DOHH2 (cell line): ENCODE results near the gene PAEP.
"Not testable (repeated sequence)": the region's sequence is repeated elsewhere in the genome, so short reads cannot be mapped to it uniquely, and the experiment has no call there.

Experiments used
- H3F3A ChIP-seq: fragments of 200-600 bp; sonication (generic), shearing (Covaris generic); 2 replicates; pipeline ENCODE4 v1.6.0; 2016; ENCODE audit warnings: antibody characterized with exemption, mild to moderate bottlenecking; ENCODE audit not compliant: control insufficient read depth, insufficient read depth
- H3K27ac ChIP-seq: fragments of 200-600 bp; sonication (generic); 2 replicates; pipeline ENCODE4 v1.5.1; 2014; ENCODE audit warnings: low read depth, mild to moderate bottlenecking, low read length, moderate library complexity
- H3K27me3 ChIP-seq: fragments of 200-600 bp; sonication (generic); 2 replicates; pipeline ENCODE4 v1.6.1; 2014; ENCODE audit warnings: mild to moderate bottlenecking, low read length, mixed read lengths; ENCODE audit not compliant: control insufficient read depth
- H3K36me3 ChIP-seq: fragments of 200-600 bp; sonication (generic); 2 replicates; pipeline ENCODE4 v1.6.1; 2014; ENCODE audit warnings: mild to moderate bottlenecking, low read length, moderate library complexity, mixed read lengths; ENCODE audit not compliant: control insufficient read depth
- H3K4me1 ChIP-seq: fragments of 200-600 bp; sonication (generic); 2 replicates; pipeline ENCODE4 v1.6.1; 2014; ENCODE audit warnings: mild to moderate bottlenecking, low read length, mixed read lengths; ENCODE audit not compliant: control insufficient read depth
- H3K4me2 ChIP-seq: fragments of 200-600 bp; sonication (generic); 2 replicates; pipeline ENCODE4 v1.6.0; 2014; ENCODE audit warnings: mild to moderate bottlenecking, low read length, moderate library complexity
- H3K4me3 ChIP-seq: fragments of 200-600 bp; sonication (generic); 2 replicates; pipeline ENCODE4 v1.5.1; 2014; ENCODE audit warnings: mild to moderate bottlenecking, low read length, mixed read lengths
- H3K79me2 ChIP-seq: fragments of 200-600 bp; sonication (generic); 2 replicates; pipeline ENCODE4 v1.6.1; 2014; ENCODE audit warnings: mild to moderate bottlenecking, low read length, mixed read lengths; ENCODE audit not compliant: control insufficient read depth
- H3K9me2 ChIP-seq: fragments of 200-600 bp; sonication (generic); replicated peaks from 2 replicates; pipeline ENCODE4 v1.6.1; 2014; ENCODE audit warnings: mild to moderate bottlenecking, low read length, mixed read lengths; ENCODE audit not compliant: control insufficient read depth
- H3K9me3 ChIP-seq: fragments of 200-600 bp; sonication (generic); 2 replicates; pipeline ENCODE4 v1.6.1; 2014; ENCODE audit warnings: antibody characterized with exemption, low read length, mixed read lengths; ENCODE audit not compliant: control insufficient read depth, insufficient read depth
- H4K20me1 ChIP-seq: fragments of 200-600 bp; sonication (generic); 2 replicates; pipeline ENCODE4 v1.6.0; 2014; ENCODE audit warnings: low read depth, mild to moderate bottlenecking, antibody characterized with exemption, low read length, moderate library complexity; ENCODE audit not compliant: control insufficient read depth, insufficient read depth
- EZH2phosphoT487 ChIP-seq: fragments of 200-600 bp; sonication (generic); IDR thresholded peaks from 2 replicates; pipeline ENCODE4 v1.6.1; 2017; ENCODE audit warnings: borderline replicate concordance, mild to moderate bottlenecking, antibody characterized with exemption, low read length, moderate library complexity, mixed read lengths
- TF ChIP-seq, protein P1 (sequence below): fragments of 200-600 bp; sonication (generic); IDR thresholded peaks from one replicate; pipeline ENCODE4 v1.5.1; 2014; ENCODE audit warnings: antibody characterized with exemption, mild to moderate bottlenecking, low read depth, low read length; ENCODE audit not compliant: poor library complexity, severe bottlenecking

Gene PAEP

DNA sequence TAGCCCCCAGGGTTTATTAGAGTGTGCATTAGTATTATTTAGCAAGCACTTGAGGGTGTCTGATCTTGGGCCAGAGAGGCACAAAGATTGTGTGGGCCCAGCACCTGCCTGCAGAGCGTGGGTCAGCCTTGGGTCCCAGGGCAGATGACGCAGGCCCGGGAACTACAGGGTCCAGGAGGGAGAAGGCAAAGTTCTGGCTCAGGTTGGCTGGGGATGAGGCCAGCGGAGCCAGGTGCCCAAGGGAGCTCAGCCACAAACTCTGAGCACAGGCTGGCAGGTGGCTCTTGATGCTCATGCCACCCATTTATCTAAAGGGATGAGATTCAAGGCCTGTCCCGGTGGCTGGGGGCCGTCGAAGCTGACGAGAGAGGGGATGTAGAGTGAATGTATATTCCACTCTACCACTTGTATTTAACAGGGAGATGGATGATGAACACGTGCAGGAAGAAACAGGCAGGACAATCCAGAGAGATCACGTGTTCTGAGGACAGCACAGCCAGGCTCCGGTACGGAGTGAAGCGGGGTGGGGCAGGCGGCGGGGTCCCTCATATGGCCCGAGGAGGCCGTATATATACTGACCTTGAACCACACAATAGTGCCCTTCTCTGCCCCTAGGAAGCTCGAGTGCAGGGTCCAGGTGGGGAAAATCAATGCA lies 16.4 kb upstream of the PAEP start:
- H3K79me2 ChIP-seq = no peaks in the 10 kb centered on the region
- TF ChIP-seq EZH2phosphoT487 = no peak
- TF ChIP-seq, protein P1, sequence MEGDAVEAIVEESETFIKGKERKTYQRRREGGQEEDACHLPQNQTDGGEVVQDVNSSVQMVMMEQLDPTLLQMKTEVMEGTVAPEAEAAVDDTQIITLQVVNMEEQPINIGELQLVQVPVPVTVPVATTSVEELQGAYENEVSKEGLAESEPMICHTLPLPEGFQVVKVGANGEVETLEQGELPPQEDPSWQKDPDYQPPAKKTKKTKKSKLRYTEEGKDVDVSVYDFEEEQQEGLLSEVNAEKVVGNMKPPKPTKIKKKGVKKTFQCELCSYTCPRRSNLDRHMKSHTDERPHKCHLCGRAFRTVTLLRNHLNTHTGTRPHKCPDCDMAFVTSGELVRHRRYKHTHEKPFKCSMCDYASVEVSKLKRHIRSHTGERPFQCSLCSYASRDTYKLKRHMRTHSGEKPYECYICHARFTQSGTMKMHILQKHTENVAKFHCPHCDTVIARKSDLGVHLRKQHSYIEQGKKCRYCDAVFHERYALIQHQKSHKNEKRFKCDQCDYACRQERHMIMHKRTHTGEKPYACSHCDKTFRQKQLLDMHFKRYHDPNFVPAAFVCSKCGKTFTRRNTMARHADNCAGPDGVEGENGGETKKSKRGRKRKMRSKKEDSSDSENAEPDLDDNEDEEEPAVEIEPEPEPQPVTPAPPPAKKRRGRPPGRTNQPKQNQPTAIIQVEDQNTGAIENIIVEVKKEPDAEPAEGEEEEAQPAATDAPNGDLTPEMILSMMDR = no peak
- no peak overlapping the region for H3K4me2 ChIP-seq
- H3K9me2 ChIP-seq = no peaks in the 10 kb centered on the region
- H3K27me3 ChIP-seq = no peaks in the 10 kb centered on the region
- H3K9me3 ChIP-seq = no peaks in the 10 kb centered on the region
- H3K4me3 ChIP-seq = no peak overlapping the region
- H3K36me3 ChIP-seq = no peaks in the 10 kb centered on the region
- H3F3A ChIP-seq = no peaks in the 10 kb centered on the region
- no peaks in the 10 kb centered on the region for H4K20me1 ChIP-seq
- no peaks in the 10 kb centered on the region for H3K4me1 ChIP-seq
- H3K27ac ChIP-seq = no peak overlapping the region

- H4K20me1 ChIP-seq, H3K4me1 ChIP-seq, H3K27me3 ChIP-seq, H3K36me3 ChIP-seq, H3K4me3 ChIP-seq, H3K27ac ChIP-seq, H3K79me2 ChIP-seq, H3F3A ChIP-seq, H3K9me3 ChIP-seq, H3K9me2 ChIP-seq, H3K4me2 ChIP-seq: not testable (repeated sequence)
Measured at GRCh38 chr9:135545646-135546176, 15.8 kb upstream of the PAEP start, which contains the start of gene OBP2A. OBP2A (plus strand) TSS chr9:135546126; CDS start chr9:135546181, 55 bp downstream.

- H3K79me2 ChIP-seq, H3F3A ChIP-seq, H3K27me3 ChIP-seq: not testable (repeated sequence)
Measured at GRCh38 chr9:135546792-135547617, 14.6 kb upstream of the PAEP start.

GRCh38 chr9:135547756-135548736 lies 13.5 kb upstream of the PAEP start:
- H3K27ac ChIP-seq = no peak overlapping the region
- H3K4me3 ChIP-seq = no peak overlapping the region
- no peaks in the 10 kb centered on the region for H3F3A ChIP-seq
- H3K9me2 ChIP-seq = no peaks in the 10 kb centered on the region
- H3K27me3 ChIP-seq = no peaks in the 10 kb centered on the region
- H3K36me3 ChIP-seq = no peaks in the 10 kb centered on the region
- no peaks in the 10 kb centered on the region for H3K79me2 ChIP-seq
- H3K4me1 ChIP-seq = no peaks in the 10 kb centered on the region
- no peak for TF ChIP-seq EZH2phosphoT487
- TF ChIP-seq, protein P1 = no peak
- H3K4me2 ChIP-seq = no peak overlapping the region
- H3K9me3 ChIP-seq = no peaks in the 10 kb centered on the region
- no peaks in the 10 kb centered on the region for H4K20me1 ChIP-seq

More at GRCh38 chr9:135546792-135547617, 14.6 kb upstream of the PAEP start:
- not testable (repeated sequence) for H3K9me3 ChIP-seq, H4K20me1 ChIP-seq, H3K4me3 ChIP-seq, H3K27ac ChIP-seq, H3K4me2 ChIP-seq, H3K36me3 ChIP-seq, H3K4me1 ChIP-seq, H3K9me2 ChIP-seq

DNA sequence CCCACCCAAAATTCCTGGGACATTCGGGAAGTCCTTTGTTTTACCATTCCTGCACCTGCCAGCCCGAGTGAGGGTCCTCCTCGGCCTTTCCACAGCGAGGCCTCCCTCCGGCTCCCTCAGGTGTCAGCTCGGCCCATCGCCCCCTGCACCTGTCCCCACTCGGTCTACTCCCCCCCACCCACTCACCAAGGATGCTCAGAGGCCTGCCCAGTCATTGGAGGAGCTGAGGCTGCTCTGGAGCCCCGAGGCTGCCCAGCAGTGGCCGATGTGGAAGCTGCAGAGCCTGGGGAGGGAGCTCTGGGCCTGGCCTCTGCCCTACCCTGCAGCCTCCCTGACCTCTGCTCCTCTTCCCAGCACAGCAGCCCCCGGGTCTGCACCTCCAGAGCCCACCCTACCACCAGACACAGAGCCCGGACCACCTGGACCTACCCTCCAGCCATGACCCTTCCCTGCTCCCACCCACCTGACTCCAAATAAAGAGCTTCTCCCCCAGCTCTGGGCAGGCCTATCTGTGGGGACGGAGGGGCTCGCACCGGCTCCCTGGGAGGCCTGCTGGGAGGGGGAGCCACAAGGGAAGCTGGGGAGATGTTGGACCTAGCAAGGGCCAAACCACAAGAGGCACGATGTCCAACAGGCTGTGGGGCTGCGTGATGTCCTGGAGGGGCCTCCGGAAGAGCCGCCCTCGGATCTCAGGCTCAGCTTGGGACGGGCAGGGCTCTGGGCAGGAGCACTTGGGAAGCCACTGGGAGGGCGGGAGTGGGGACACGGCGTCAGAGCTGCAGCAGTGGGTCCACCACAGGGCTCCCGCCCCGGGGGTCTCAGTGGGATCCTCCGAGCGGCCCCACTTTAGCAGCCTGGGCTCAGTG lies 11.8 kb upstream of the PAEP start:
- H3K27me3 ChIP-seq, H3K79me2 ChIP-seq, H3K4me3 ChIP-seq, H3K36me3 ChIP-seq, H4K20me1 ChIP-seq, H3K27ac ChIP-seq, H3K9me2 ChIP-seq, H3F3A ChIP-seq, H3K9me3 ChIP-seq, H3K4me1 ChIP-seq, H3K4me2 ChIP-seq: not testable (repeated sequence)
